ENCODE results near the gene BBOX1. TPM values are rescaled to one million over a fixed set of nuclear protein-coding genes. Genes with fewer than 3 reads are reported as not detected.
"Not testable (repeated sequence)": the region's sequence is repeated elsewhere in the genome, so short reads cannot be mapped to it uniquely, and the experiment has no call there.

The BBOX1 gene
- total RNA-seq, 1 donor from 2014 or later, result 1.1 TPM

DNA sequence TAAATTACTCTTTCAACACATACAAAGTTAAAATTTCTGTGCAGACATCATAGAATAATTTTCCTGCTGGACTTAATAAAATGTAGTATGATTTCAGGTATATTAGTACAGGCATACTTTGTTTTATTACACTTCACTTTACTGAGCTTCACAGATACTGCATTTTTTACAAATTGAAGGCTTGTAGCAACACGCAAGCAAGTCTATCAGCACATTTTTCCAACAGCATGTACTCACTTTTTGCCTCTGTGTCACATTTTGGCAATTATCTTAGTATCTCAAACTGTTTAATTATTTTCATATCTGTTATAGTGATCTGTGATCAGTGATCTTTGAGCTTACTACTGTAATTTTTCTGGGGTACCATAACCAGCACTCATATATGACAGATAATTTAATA is 44.5 kb downstream of the BBOX1 start:
- no peak for DNase-seq

GRCh38 chr11:27085605-27086004 is 45.0 kb downstream of the BBOX1 start:
- DNase-seq, result no peak

- no peak for DNase-seq
Measured at GRCh38 chr11:27087432-27087831, 46.8 kb downstream of the BBOX1 start.

- no peak for DNase-seq
Measured at GRCh38 chr11:27088353-27088752, 47.7 kb downstream of the BBOX1 start.

DNA sequence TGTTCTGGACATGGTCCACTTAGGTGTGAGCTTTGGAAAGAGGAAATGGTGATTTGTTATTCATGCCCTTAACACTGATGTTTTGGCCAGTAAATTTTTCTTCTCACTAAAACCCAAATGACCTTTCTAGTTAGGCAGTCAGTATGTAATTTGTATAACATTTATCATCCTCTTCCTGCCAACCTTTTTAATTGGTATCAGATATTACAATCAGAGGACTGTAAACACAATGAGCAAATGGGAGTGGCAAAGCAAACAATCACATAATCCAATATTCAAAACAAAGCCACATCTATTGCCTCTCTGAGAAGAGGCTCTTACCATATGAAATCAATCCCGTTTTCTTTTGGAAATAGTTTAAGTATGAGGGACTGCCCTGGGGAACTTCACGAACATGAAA is 49.1 kb downstream of the BBOX1 start:
- DNase-seq, result no peak

- DNase-seq, result not testable (repeated sequence)
Measured at GRCh38 chr11:27090357-27090948, 49.8 kb downstream of the BBOX1 start.

GRCh38 chr11:27094120-27094519 is 53.5 kb downstream of the BBOX1 start:
- no peak for DNase-seq

GRCh38 chr11:27095059-27095458 is 54.4 kb downstream of the BBOX1 start:
- no peak for DNase-seq

- peak; percentile 49 for DNase-seq
Measured at GRCh38 chr11:27095887-27096286, 55.3 kb downstream of the BBOX1 start.

GRCh38 chr11:27097551-27097950 is 56.9 kb downstream of the BBOX1 start:
- no peak for DNase-seq

DNA sequence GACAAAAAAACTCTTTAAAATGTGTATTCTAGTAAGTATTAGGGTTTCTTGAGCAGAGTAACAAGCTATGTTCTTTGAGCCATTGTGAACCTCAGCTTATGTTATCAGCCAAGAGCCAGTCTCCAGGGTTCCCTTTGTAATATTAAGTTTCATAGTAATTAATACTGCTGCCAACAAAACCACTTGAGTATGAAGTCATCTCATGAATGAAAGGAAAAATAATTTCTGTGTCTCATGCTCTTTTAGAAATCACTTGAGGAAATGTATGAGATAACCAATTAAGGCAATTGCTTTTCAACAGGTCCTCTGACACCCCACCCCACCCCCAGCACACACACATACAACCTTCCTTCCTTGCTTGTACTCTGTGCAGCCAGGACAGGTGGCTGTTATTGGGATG is 59.9 kb downstream of the BBOX1 start:
- peak; percentile 57 for DNase-seq

GRCh38 chr11:27107548-27107947 is 66.9 kb downstream of the BBOX1 start:
- DNase-seq, result no peak

DNA sequence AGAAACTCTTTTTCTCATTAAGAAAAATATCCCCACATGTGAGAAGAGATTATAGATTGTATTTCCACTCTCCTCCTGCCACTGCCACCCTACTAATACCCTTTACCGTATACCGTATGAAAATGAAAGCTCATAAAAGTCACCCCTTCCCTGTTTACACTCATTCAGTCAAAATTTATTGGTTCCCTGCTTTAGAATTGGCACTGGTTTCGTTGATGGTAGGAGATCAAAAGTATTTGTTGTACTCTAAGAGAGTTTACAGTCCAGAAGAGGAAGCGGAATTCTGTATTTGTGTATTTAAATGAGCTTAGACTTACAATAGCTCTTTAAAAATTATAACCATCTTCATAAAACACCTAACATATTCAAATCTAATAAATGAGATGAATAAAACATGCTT is 68.2 kb downstream of the BBOX1 start:
- DNase-seq, result no peak

DNA sequence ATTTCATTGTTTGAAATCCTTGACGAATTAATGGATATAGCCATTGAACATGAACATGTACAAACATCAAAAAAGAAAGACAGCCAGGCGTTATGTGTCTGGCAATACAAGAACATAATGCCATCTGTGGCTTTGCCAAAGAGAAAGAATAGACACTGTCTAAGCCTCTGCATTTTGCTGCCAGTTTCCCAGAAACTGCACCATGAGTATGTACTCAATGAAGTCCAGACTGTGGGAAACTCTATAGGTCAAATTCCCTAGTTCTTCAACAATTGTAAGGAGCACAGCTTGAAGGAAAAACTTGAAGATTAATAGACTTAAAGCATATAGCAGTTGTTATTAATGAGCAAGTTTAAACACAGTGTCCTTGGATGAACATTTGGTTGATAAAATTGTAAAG is 71.3 kb downstream of the BBOX1 start:
- peak; percentile 88 for DNase-seq

DNA sequence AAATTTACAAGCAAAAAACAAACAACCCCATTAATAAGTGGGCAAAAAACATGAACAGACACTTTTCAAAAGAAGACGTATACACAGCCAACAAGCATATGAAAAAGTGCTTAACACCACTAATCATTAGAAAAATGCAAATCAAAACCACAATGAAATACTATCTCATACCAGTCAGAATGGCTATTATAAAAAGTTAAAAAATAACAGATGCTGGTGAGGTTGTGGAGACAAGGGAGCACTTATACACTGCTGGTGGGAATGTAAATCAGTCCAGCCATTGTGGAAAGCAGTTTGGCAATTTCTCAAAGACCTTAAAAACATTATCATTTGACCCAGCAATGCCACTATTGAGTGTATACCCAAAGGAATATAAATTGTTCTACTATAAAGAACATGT is 72.3 kb downstream of the BBOX1 start:
- DNase-seq, result no peak

DNA sequence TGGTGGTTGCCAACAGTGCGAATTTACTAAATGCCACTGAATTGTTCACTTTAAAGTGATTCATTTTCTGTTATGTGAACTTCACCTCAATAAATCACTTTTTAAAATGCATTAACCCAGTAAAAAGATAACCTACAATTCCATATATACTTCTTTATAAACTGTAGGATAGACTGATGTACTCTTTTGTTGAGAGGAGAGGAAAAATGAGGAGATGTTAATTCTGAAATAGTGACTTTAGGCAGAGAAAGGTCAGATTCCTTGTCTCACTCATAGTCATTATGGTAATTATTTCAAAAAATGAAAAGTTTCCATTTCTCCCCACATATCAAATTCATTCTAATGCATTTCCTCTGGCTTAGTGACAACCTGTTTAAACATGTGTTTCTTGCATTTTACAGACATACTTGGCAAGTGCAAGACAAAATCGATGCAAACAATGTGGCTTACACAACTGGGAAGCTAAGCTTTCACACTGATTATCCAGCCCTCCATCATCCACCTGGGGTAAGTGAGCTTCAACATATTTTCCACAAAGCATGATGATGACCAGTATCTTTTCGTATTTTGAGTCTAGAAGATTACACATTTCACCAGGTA is 74.5 kb downstream of the BBOX1 start:
- DNase-seq, result peak; percentile 57

- no peak for DNase-seq
Measured at GRCh38 chr11:27116684-27117083, 76.1 kb downstream of the BBOX1 start.

- DNase-seq, result no peak
Measured at GRCh38 chr11:27118371-27118770, 77.8 kb downstream of the BBOX1 start.

DNA sequence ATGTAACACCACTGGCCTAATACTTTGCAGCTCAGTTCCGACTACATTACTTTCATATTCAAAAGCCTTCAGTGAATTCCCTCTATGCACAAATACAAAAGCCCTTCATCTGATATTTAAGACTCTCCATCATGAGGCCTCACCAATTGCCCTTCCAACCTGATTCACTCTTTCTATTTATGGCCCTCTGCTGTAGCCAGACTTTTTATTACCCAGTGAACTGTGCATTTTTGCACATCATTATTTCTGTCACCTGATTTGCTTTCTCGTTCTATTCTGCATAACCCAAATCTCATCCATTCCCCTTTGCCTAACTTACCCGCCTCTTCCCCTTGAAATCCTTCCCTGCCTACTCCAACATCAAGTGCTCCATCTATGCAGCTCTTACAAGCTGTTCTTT is 78.3 kb downstream of the BBOX1 start:
- no peak for DNase-seq

DNA sequence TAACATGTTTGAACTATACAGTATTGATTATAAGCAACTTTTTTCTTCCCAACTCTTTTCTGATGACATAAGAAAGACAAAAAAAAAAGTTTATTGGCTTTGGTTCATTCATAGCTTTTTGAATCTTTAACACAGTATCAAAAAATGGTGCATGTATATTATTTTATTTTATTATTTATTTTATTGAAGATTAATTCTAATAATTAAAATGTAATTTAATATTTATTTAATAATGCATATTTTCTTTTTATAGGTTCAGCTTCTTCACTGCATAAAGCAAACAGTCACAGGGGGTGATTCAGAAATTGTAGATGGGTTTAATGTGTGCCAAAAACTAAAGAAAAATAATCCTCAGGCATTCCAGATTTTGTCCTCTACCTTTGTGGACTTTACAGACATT is 78.8 kb downstream of the BBOX1 start:
- no peak for DNase-seq

DNA sequence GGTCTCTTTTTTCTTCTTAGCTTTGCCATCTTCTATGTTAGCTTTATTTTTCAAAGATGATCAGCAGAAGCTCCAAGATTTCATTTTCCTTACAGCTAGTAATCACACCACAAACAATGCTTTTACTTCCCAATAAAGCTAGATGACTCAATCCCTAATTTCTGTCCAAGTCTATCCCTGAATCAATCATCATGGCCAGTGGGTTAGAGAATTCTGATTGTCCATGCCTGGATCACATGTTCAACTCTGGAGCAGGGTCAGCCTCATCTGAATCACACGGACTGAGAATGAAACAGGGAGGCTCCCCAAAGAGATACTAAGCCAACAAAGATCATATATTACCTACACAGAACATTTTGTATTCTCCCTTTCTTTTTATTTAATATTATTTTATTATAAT is 79.6 kb downstream of the BBOX1 start:
- DNase-seq, result no peak

DNA sequence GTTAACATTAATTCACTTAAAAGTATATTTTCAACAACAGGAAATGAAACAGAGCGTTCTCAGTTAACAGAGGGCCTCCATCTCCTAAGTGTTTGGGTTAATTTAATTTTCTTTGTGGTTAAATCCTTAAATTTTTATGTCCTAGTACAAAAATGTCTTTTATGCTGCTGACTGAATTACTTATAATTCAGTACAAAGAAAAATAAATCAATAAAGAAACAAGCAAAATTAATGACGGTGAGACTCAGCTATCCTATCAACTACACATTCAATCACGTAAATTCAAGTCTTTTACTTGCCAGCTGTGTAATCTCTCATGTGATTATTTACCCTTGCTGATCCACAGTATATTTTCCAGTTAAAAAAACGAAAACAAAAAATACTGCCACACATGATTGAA is 81.4 kb downstream of the BBOX1 start:
- no peak for DNase-seq

DNA sequence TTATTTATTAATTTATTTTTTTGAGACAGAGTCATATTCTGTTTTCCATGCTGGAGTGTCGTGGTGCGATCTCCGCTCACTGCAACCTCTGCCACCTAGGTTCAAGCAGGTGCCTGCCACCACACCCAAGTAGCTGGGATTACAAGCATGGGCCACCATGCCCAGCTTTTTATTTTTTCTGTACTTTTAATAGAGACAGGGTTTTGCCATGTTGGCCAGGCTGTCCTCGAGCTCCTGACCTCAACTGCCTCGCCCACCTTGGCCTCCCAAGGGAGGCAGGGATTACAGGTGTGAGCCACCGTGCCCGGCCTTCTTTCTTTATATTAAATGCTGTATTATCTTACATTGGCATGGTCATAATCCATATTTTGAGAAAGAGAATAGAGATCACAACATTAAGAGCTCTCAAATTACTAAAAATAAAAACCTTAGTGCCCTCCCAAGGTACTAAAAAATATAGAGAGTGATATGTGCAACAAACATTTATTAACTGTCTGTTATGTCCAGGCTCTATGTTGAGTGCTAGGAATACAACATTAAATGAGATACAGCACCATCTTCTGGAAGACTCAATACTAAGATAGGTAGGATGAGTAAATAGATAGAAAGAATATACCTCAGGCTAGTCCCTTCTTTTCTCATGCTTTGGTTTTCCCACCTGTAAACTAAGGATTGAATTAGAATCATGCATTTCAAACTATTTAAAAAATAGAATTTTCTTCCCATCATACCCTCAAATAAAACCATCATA is 84.1 kb downstream of the BBOX1 start:
- DNase-seq, result peak; percentile 40

GRCh38 chr11:27129686-27130085 is 89.1 kb downstream of the BBOX1 start:
- peak; percentile 24 for DNase-seq
